ENCODE measurements around the gene SHOC1.

The SHOC1 gene

GRCh38 chr9:111838439-111838838 is 43.7 kb upstream of the SHOC1 start:
- TF ChIP-seq CTCF (IDR thresholded peaks at IDR 0.05; ENCODE audit: low read length) (no peak), EZH2 (IDR thresholded peaks at IDR 0.05; ENCODE audit: borderline replicate concordance, low read length) (no peak)
- no peak overlapping the region for H3K4me2 ChIP-seq (ENCODE audit: low read length)
- H3K27ac ChIP-seq (ENCODE audit: low read depth, low read length, poor library complexity, severe bottlenecking), result no peak overlapping the region

GRCh38 chr9:111836311-111836710 is 41.6 kb upstream of the SHOC1 start:
- Histone ChIP-seq H3K27me3 (ENCODE audit: insufficient read depth, low read length) (peaks cover 3% of the 10 kb centered on the region; the same call in 1 of the 2 replicates), H3K36me3 (ENCODE audit: insufficient read depth, low read length) (no peaks in the 10 kb centered on the region), H2AFZ (ENCODE audit: low read length) (no peak overlapping the region), H3K9ac (ENCODE audit: low read length) (no peak overlapping the region), H3K9me3 (ENCODE audit: low read length) (no peaks in the 10 kb centered on the region), H3K9me2 (ENCODE audit: low read depth, low read length) (no peaks in the 10 kb centered on the region), H3K4me2 (ENCODE audit: low read length) (no peak overlapping the region), H3K79me2 (ENCODE audit: insufficient read depth, low read length) (no peaks in the 10 kb centered on the region), H3K27ac (ENCODE audit: low read depth, low read length, poor library complexity, severe bottlenecking) (no peak overlapping the region), H4K20me1 (ENCODE audit: insufficient read depth, low read length) (no peaks in the 10 kb centered on the region), H3F3A (ENCODE audit: insufficient read depth, low read length) (no peaks in the 10 kb centered on the region), H3K4me3 (ENCODE audit: low read depth, low read length, poor library complexity, severe bottlenecking) (no peak overlapping the region), H3K4me1 (ENCODE audit: insufficient read depth, low read length, severe bottlenecking) (no peaks in the 10 kb centered on the region)
- TF ChIP-seq CTCF (IDR thresholded peaks at IDR 0.05; ENCODE audit: low read length) (no peak), EZH2 (IDR thresholded peaks at IDR 0.05; ENCODE audit: borderline replicate concordance, low read length) (no peak)

More at GRCh38 chr9:111838439-111838838, 43.7 kb upstream of the SHOC1 start:
- Histone ChIP-seq H4K20me1 (ENCODE audit: insufficient read depth, low read length) (no peaks in the 10 kb centered on the region), H3F3A (ENCODE audit: insufficient read depth, low read length) (no peaks in the 10 kb centered on the region), H3K79me2 (ENCODE audit: insufficient read depth, low read length) (no peaks in the 10 kb centered on the region), H3K9me3 (ENCODE audit: low read length) (no peaks in the 10 kb centered on the region), H3K27me3 (ENCODE audit: insufficient read depth, low read length) (peaks cover 3% of the 10 kb centered on the region; the same call in 1 of the 2 replicates), H3K4me1 (ENCODE audit: insufficient read depth, low read length, severe bottlenecking) (no peaks in the 10 kb centered on the region), H3K4me3 (ENCODE audit: low read depth, low read length, poor library complexity, severe bottlenecking) (no peak overlapping the region), H3K9ac (ENCODE audit: low read length) (no peak overlapping the region), H3K9me2 (ENCODE audit: low read depth, low read length) (no peaks in the 10 kb centered on the region), H2AFZ (ENCODE audit: low read length) (no peak overlapping the region), H3K36me3 (ENCODE audit: insufficient read depth, low read length) (no peaks in the 10 kb centered on the region)

GRCh38 chr9:111833941-111834340 is 39.2 kb upstream of the SHOC1 start:
- Histone ChIP-seq H3K9me2 (ENCODE audit: low read depth, low read length) (no peaks in the 10 kb centered on the region), H3K4me1 (ENCODE audit: insufficient read depth, low read length, severe bottlenecking) (no peaks in the 10 kb centered on the region), H2AFZ (ENCODE audit: low read length) (no peak overlapping the region), H3K36me3 (ENCODE audit: insufficient read depth, low read length) (no peaks in the 10 kb centered on the region), H3K4me3 (ENCODE audit: low read depth, low read length, poor library complexity, severe bottlenecking) (no peak overlapping the region), H3K9ac (ENCODE audit: low read length) (no peak overlapping the region), H3K4me2 (ENCODE audit: low read length) (no peak overlapping the region), H3K79me2 (ENCODE audit: insufficient read depth, low read length) (no peaks in the 10 kb centered on the region), H3F3A (ENCODE audit: insufficient read depth, low read length) (no peaks in the 10 kb centered on the region), H3K27me3 (ENCODE audit: insufficient read depth, low read length) (peaks cover 3% of the 10 kb centered on the region; the same call in 1 of the 2 replicates), H3K9me3 (ENCODE audit: low read length) (no peaks in the 10 kb centered on the region), H4K20me1 (ENCODE audit: insufficient read depth, low read length) (no peaks in the 10 kb centered on the region), H3K27ac (ENCODE audit: low read depth, low read length, poor library complexity, severe bottlenecking) (no peak overlapping the region)
- TF ChIP-seq CTCF (IDR thresholded peaks at IDR 0.05; ENCODE audit: low read length) (no peak), EZH2 (IDR thresholded peaks at IDR 0.05; ENCODE audit: borderline replicate concordance, low read length) (no peak)
